Skeletal muscle tissue (tissue), 4 donors: ENCODE results near the gene ABLIM2. TPM values are rescaled to one million over a fixed set of nuclear protein-coding genes. Genes with fewer than 3 reads are reported as not detected.

ENCODE experiments used
- H3K27ac ChIP-seq: one replicate; pipeline ENCODE4 v1.7.0; 2013; ENCODE audit warnings: mild to moderate bottlenecking, low read depth, low read length, inconsistent platforms
- H3K27me3 ChIP-seq, 3 donors: one replicate each; pipeline ENCODE4 v1.7.0; 2013; ENCODE audit warnings: low read length in 3 of 3; ENCODE audit not compliant: control insufficient read depth in 3 of 3, insufficient read depth in 3 of 3
- H3K36me3 ChIP-seq, 3 donors: one replicate each; pipeline ENCODE4 v1.7.0; 2013; ENCODE audit warnings: low read length in 3 of 3; ENCODE audit not compliant: control insufficient read depth in 3 of 3, insufficient read depth in 3 of 3
- H3K4me1 ChIP-seq, 3 donors: one replicate each; pipeline ENCODE4 v1.7.0; 2013; ENCODE audit warnings: low read length in 3 of 3, mild to moderate bottlenecking in 3 of 3; ENCODE audit not compliant: control insufficient read depth in 3 of 3, insufficient read depth in 3 of 3
- H3K4me3 ChIP-seq, 3 donors: one replicate each; pipeline ENCODE4 v1.7.0; 2013; ENCODE audit warnings: low read length in 3 of 3
- H3K9ac ChIP-seq, 3 donors: one replicate each; pipeline ENCODE4 v1.7.0; 2013; ENCODE audit warnings: low read length in 3 of 3, mild to moderate bottlenecking in 3 of 3, moderate library complexity in 2 of 3, low read depth in 1 of 3
- H3K9me3 ChIP-seq, 3 donors: one replicate each; pipeline ENCODE4 v1.7.0; 2013; ENCODE audit warnings: low read length in 3 of 3; ENCODE audit not compliant: control insufficient read depth in 3 of 3
- total RNA-seq: library from RNA; depleted of rRNA; stranded (reverse); fragments of >200 nt; gene quantifications from one replicate; pipeline ENCODE4 v1.2.3, GENCODE V29; 2014
- donor health status: Osteomylitis.

ABLIM2 gene
- total RNA-seq, 1 donor from 2014 or later: 7.3 TPM

- Histone ChIP-seq H3K27ac (no peak overlapping the region), H3K27me3 (no peaks in the 10 kb centered on the region), H3K4me1 (peaks cover 0 to 19% (median 10%) of the 10 kb centered on the region in 3 donors), H3K9ac (no peak overlapping the region), H3K4me3 (no peak overlapping the region), H3K36me3 (peaks cover 70 to 74% (median 71%) of the 10 kb centered on the region in 3 donors), H3K9me3 (no peaks in the 10 kb centered on the region)
Measured at GRCh38 chr4:8029689-8030088, 128.9 kb downstream of the ABLIM2 start.

DNA sequence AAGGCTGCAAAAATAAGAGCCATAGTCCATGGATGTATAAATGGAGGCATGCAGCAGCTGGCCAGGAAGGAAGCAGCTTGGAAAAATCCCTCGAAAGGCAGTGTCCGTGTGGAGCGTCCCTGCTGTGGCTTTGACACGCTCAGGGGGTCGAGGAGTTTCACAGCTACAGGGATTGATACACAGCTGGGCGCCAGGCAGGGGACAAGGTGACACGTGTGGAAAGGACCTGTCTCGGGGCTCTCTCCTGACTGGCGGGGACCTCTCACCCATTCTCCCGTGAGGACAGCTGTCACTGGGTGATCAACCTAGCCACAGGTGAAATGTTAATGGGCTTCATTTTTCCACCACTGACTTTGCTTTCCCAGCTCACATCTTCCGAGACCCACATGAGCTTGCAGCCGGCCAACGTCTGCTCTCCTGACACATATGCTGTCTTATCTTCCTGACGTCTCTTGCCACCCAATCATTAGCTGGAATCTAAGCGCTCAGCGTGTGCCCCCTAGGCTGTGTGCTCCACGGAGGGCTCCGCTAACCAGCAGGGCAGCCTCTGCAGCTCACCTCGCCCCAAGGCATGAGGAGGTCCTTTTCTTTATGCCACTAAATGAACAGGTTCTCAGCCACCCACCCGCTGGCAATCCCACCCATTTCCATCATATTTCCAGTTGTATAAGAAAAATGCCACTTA, 129.6 kb downstream of the ABLIM2 start:
- peaks cover 0 to 19% (median 10%) of the 10 kb centered on the region in 3 donors for H3K4me1 ChIP-seq
- H3K9ac ChIP-seq: no peak overlapping the region
- no peak overlapping the region for H3K27ac ChIP-seq
- no peaks in the 10 kb centered on the region for H3K9me3 ChIP-seq
- no peaks in the 10 kb centered on the region for H3K27me3 ChIP-seq
- H3K4me3 ChIP-seq: no peak overlapping the region
- peaks cover 67 to 77% (median 73%) of the 10 kb centered on the region in 3 donors for H3K36me3 ChIP-seq

- no peaks in the 10 kb centered on the region for H3K27me3 ChIP-seq
- no peak overlapping the region for H3K4me3 ChIP-seq
Measured at GRCh38 chr4:8028368-8028767, 130.2 kb downstream of the ABLIM2 start.

GRCh38 chr4:8026453-8026852, 132.2 kb downstream of the ABLIM2 start:
- no peaks in the 10 kb centered on the region for H3K9me3 ChIP-seq
- H3K4me3 ChIP-seq: no peak overlapping the region
- H3K9ac ChIP-seq: no peak overlapping the region
- no peaks in the 10 kb centered on the region for H3K27me3 ChIP-seq
- peaks cover 59 to 79% (median 73%) of the 10 kb centered on the region in 3 donors for H3K36me3 ChIP-seq
- peaks cover 0 to 19% (median 10%) of the 10 kb centered on the region in 3 donors for H3K4me1 ChIP-seq
- H3K27ac ChIP-seq: no peak overlapping the region

More at GRCh38 chr4:8028368-8028767, 130.2 kb downstream of the ABLIM2 start:
- Histone ChIP-seq H3K9ac (no peak overlapping the region), H3K27ac (no peak overlapping the region), H3K9me3 (no peaks in the 10 kb centered on the region), H3K36me3 (peaks cover 67 to 77% (median 73%) of the 10 kb centered on the region in 3 donors), H3K4me1 (peaks cover 0 to 19% (median 10%) of the 10 kb centered on the region in 3 donors)

- no peaks in the 10 kb centered on the region for H3K27me3 ChIP-seq
- H3K27ac ChIP-seq: no peak overlapping the region
- no peak overlapping the region for H3K9ac ChIP-seq
- H3K4me1 ChIP-seq: peaks cover 0 to 12% (median 10%) of the 10 kb centered on the region in 3 donors
- H3K9me3 ChIP-seq: no peaks in the 10 kb centered on the region
- peaks cover 52 to 75% (median 69%) of the 10 kb centered on the region in 3 donors for H3K36me3 ChIP-seq
- no peak overlapping the region for H3K4me3 ChIP-seq
Measured at GRCh38 chr4:8025668-8026067, 132.9 kb downstream of the ABLIM2 start.

DNA sequence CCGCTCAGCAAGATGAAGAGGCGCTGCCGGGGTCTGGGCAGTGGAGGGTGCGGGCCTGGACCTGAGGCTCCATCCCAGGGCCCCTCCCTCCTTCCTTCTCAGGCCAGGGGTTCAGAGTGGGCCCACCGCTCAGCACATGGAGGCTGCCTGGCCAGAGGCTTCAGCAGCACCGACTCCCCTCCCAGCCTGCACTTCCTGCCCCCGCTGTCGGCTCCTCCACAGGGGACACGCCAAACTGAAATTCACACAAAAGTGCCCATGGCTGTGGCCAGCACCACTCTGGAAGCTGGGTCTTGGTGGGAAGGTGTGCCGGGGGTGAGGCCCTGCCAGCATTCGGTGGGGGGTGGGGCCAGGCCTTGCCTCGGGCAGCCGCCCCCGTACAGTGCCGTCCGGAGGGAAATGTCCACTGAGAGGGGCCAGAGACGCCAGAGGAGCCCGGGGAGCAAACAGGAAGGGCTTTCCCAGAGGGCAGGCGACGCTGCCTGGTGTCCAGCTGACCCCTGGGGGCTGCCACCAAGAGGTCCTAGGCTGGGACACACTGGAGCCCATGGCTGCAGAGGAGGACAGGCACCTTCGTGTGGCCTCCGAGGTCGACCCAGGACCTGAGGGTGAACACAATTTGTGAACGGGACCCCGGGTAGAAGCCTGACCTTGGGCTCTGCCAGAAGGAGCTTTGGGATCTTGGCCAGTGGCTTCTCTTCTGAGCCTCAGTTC, 134.4 kb downstream of the ABLIM2 start:
- Histone ChIP-seq H3K27me3 (no peaks in the 10 kb centered on the region), H3K27ac (no peak overlapping the region), H3K36me3 (peaks cover 45 to 74% (median 67%) of the 10 kb centered on the region in 3 donors)

DNA sequence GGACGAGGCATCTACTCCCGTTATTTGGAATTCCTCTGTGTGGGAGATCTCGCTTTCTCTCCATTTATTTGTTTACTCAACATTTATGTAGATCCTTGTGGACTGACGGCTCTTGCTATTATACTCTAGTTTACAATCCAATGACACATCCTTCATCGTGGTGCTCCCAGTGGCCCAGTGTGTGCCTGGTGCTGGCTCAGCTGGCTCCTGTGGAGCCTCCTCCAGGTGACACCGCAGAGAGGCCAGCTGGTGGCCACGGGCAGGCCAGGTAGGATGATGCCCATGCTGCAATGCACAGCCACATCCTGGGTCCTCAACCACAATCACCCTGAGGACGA, 134.9 kb downstream of the ABLIM2 start:
- no peaks in the 10 kb centered on the region for H3K4me1 ChIP-seq
- no peaks in the 10 kb centered on the region for H3K27me3 ChIP-seq
- peaks cover 44 to 73% (median 66%) of the 10 kb centered on the region in 3 donors for H3K36me3 ChIP-seq

More for the DNA sequence above, 134.4 kb downstream of the ABLIM2 start:
- Histone ChIP-seq H3K4me1 (no peaks in the 10 kb centered on the region), H3K9ac (no peak overlapping the region), H3K4me3 (no peak overlapping the region), H3K9me3 (no peaks in the 10 kb centered on the region)

GRCh38 chr4:8022767-8023695, 135.6 kb downstream of the ABLIM2 start:
- Histone ChIP-seq H3K36me3 (peaks cover 43 to 73% (median 65%) of the 10 kb centered on the region in 3 donors), H3K9ac (no peak overlapping the region), H3K4me1 (no peaks in the 10 kb centered on the region), H3K4me3 (no peak overlapping the region), H3K9me3 (no peaks in the 10 kb centered on the region), H3K27me3 (no peaks in the 10 kb centered on the region), H3K27ac (no peak overlapping the region)

More for the DNA sequence above, 134.9 kb downstream of the ABLIM2 start:
- no peaks in the 10 kb centered on the region for H3K9me3 ChIP-seq
- no peak overlapping the region for H3K9ac ChIP-seq
- H3K27ac ChIP-seq: no peak overlapping the region
- no peak overlapping the region for H3K4me3 ChIP-seq

DNA sequence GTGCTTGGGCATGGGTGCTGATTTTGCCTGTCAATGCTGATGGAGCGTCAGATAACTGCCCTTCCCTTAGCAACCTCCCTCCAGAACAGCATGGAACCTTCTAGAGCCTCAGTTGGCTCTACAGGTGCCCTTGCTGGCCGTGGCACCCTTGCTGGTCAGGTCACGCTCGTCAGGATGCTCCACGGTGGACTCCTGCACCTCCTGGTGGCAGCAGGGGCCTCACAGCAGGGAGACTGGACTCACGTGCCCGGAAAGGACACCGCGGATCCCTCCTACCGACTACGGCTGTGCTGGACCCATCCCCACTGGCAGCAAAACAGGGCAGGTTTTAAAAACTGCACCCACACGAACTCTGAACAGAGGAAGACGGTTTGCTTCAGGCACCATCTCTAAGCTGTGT, 136.8 kb downstream of the ABLIM2 start:
- Histone ChIP-seq H3K9me3 (no peaks in the 10 kb centered on the region), H3K27me3 (no peaks in the 10 kb centered on the region), H3K27ac (no peak overlapping the region), H3K36me3 (peaks cover 32 to 64% (median 54%) of the 10 kb centered on the region in 3 donors), H3K4me3 (no peak overlapping the region), H3K4me1 (no peaks in the 10 kb centered on the region), H3K9ac (no peak overlapping the region)
